ENCODE results near the gene DDRGK1. TPM values are rescaled to one million over a fixed set of nuclear protein-coding genes. Genes with fewer than 3 reads are reported as not detected.

Gene DDRGK1
- total RNA-seq, 2 donors from 2014 or later: 60.9 to 90.9 TPM

- H3K36me3 ChIP-seq: peaks cover 78% of the 10 kb centered on the region
Observed at GRCh38 chr20:3194617-3195280, 9.7 kb downstream of the DDRGK1 start.

GRCh38 chr20:3193806-3194616, 10.5 kb downstream of the DDRGK1 start:
- Histone ChIP-seq H3K9me3 (no peaks in the 10 kb centered on the region), H3K27ac (no peak overlapping the region), H3K4me1 (ENCODE audit: control insufficient read depth in 1 of 2, low read depth in 2 of 2) (no peaks in the 10 kb centered on the region), H3K27me3 (replicated peaks; ENCODE audit: insufficient read depth) (no peaks in the 10 kb centered on the region), H3K36me3 (peaks cover 75% of the 10 kb centered on the region), H3K4me3 (no peak overlapping the region)
- ATAC-seq (ENCODE audit: insufficient number of reproducible peaks, low FRiP score, low read depth): no peak
- no peak for DNase-seq (ENCODE audit: low spot score)
- TF ChIP-seq CTCF (IDR thresholded peaks at IDR 0.05): no peak

More at GRCh38 chr20:3194617-3195280, 9.7 kb downstream of the DDRGK1 start:
- Histone ChIP-seq H3K4me1 (ENCODE audit: control insufficient read depth in 1 of 2, low read depth in 2 of 2) (no peaks in the 10 kb centered on the region), H3K4me3 (no peak overlapping the region), H3K9me3 (no peaks in the 10 kb centered on the region), H3K27me3 (replicated peaks; ENCODE audit: insufficient read depth) (no peaks in the 10 kb centered on the region), H3K27ac (no peak overlapping the region)
- DNase-seq (ENCODE audit: low spot score) (no peak), ATAC-seq (ENCODE audit: insufficient number of reproducible peaks, low FRiP score, low read depth) (no peak)
- TF ChIP-seq CTCF (IDR thresholded peaks at IDR 0.05): no peak

- no peak for TF ChIP-seq CTCF (IDR thresholded peaks at IDR 0.05)
- H3K4me1 ChIP-seq (ENCODE audit: control insufficient read depth in 1 of 2, low read depth in 2 of 2): no peaks in the 10 kb centered on the region
- DNase-seq (ENCODE audit: low spot score) (no peak), ATAC-seq (ENCODE audit: insufficient number of reproducible peaks, low FRiP score, low read depth) (no peak)
- no peak overlapping the region for H3K27ac ChIP-seq
- no peak overlapping the region for H3K4me3 ChIP-seq
- no peaks in the 10 kb centered on the region for H3K27me3 ChIP-seq (replicated peaks; ENCODE audit: insufficient read depth)
- no peaks in the 10 kb centered on the region for H3K9me3 ChIP-seq
- H3K36me3 ChIP-seq: peaks cover 73% of the 10 kb centered on the region
Observed at GRCh38 chr20:3192226-3193015, 12.1 kb downstream of the DDRGK1 start.

GRCh38 chr20:3190681-3191111, 13.8 kb downstream of the DDRGK1 start:
- Histone ChIP-seq H3K27me3 (replicated peaks; ENCODE audit: insufficient read depth) (no peaks in the 10 kb centered on the region), H3K36me3 (peaks cover 64% of the 10 kb centered on the region), H3K9me3 (no peaks in the 10 kb centered on the region), H3K27ac (no peak overlapping the region), H3K4me3 (no peak overlapping the region), H3K4me1 (ENCODE audit: control insufficient read depth in 1 of 2, low read depth in 2 of 2) (no peaks in the 10 kb centered on the region)
- TF ChIP-seq CTCF (IDR thresholded peaks at IDR 0.05): no peak
- ATAC-seq (ENCODE audit: insufficient number of reproducible peaks, low FRiP score, low read depth) (no peak), DNase-seq (ENCODE audit: low spot score) (no peak)
